GM23338 (cell line): ENCODE results near the gene ZFR. TPM values are rescaled to one million over a fixed set of nuclear protein-coding genes. Genes with fewer than 3 reads are reported as not detected.

ENCODE experiments used
- ATAC-seq: fragments of 200-7000 bp; cut with Tn5 transposase; 3 replicates; pipeline ENCODE4 v1.9.1; 2020
- DNase-seq: peaks from one replicate; pipeline ENCODE4 v3.0.0-alpha.2; 2015; ENCODE audit warnings: low spot score
- H2AFZ ChIP-seq: fragments of 200-600 bp; sonication (generic); 2 replicates; pipeline ENCODE4 v1.8.0; 2016; ENCODE audit warnings: antibody characterized with exemption, mild to moderate bottlenecking, moderate library complexity
- H3F3A ChIP-seq: fragments of 200-600 bp; sonication (generic); replicated peaks from 2 replicates; pipeline ENCODE4 v1.8.0; 2017; ENCODE audit warnings: antibody characterized with exemption, mixed run types, low read depth
- H3K27ac ChIP-seq: fragments of 200-600 bp; sonication (generic); 2 replicates; pipeline ENCODE4 v1.6.1; 2016; ENCODE audit warnings: low read depth
- H3K27me3 ChIP-seq: fragments of 200-600 bp; sonication (generic); 2 replicates; pipeline ENCODE4 v1.8.0; 2016; ENCODE audit warnings: mild to moderate bottlenecking, mixed run types, moderate library complexity; ENCODE audit not compliant: insufficient read depth
- H3K36me3 ChIP-seq: fragments of 200-600 bp; sonication (generic); 2 replicates; pipeline ENCODE4 v1.8.0; 2016; ENCODE audit warnings: mild to moderate bottlenecking; ENCODE audit not compliant: insufficient read depth
- H3K4me1 ChIP-seq: fragments of 200-600 bp; sonication (generic); 2 replicates; pipeline ENCODE4 v1.8.0; 2016; ENCODE audit warnings: mild to moderate bottlenecking, moderate library complexity; ENCODE audit not compliant: insufficient read depth
- H3K4me2 ChIP-seq: fragments of 200-600 bp; sonication (generic); 2 replicates; pipeline ENCODE4 v1.7.1; 2017; ENCODE audit warnings: mixed run types
- H3K4me3 ChIP-seq: fragments of 200-600 bp; sonication (generic); 2 replicates; pipeline ENCODE4 v1.6.1; 2016; ENCODE audit warnings: mixed run types
- H3K79me2 ChIP-seq: fragments of 200-600 bp; sonication (generic); replicated peaks from 2 replicates; pipeline ENCODE4 v1.8.0; 2017; ENCODE audit warnings: mild to moderate bottlenecking; ENCODE audit not compliant: insufficient read depth
- H3K9me2 ChIP-seq: fragments of 200-600 bp; sonication (generic); 2 replicates; pipeline ENCODE4 v1.8.0; 2017; ENCODE audit not compliant: insufficient read depth
- H4K20me1 ChIP-seq: fragments of 200-600 bp; sonication (generic); replicated peaks from 2 replicates; pipeline ENCODE4 v1.8.0; 2017; ENCODE audit warnings: mild to moderate bottlenecking; ENCODE audit not compliant: insufficient read depth
- H3K27ac Mint-ChIP-seq: 2 replicates; pipeline ENCODE4 v1.8.0; 2020; ENCODE audit warnings: inconsistent platforms, mild to moderate bottlenecking, moderate library complexity, mixed read lengths
- H3K27me3 Mint-ChIP-seq: 3 replicates; pipeline ENCODE4 v1.8.0; 2022; ENCODE audit warnings: low read depth, mild to moderate bottlenecking, moderate library complexity, mixed read lengths, inconsistent platforms; ENCODE audit not compliant: insufficient read depth, poor library complexity
- H3K36me3 Mint-ChIP-seq: 3 replicates; pipeline ENCODE4 v1.8.0; 2021; ENCODE audit warnings: low read depth, mild to moderate bottlenecking, inconsistent platforms, moderate library complexity, mixed read lengths
- H3K4me1 Mint-ChIP-seq: 3 replicates; pipeline ENCODE4 v1.8.0; 2020; ENCODE audit warnings: mild to moderate bottlenecking, inconsistent platforms, mixed read lengths
- H3K4me3 Mint-ChIP-seq: 3 replicates; pipeline ENCODE4 v1.8.0; 2021; ENCODE audit warnings: moderate library complexity, mild to moderate bottlenecking, inconsistent platforms, mixed read lengths
- H3K9me3 Mint-ChIP-seq: 3 replicates; pipeline ENCODE4 v1.8.0; 2020; ENCODE audit warnings: moderate library complexity, mild to moderate bottlenecking, inconsistent platforms, mixed read lengths
- CREB1 ChIP-seq: fragments of 250-450 bp; sonication (Bioruptor Pico); IDR thresholded peaks from 2 replicates; pipeline ENCODE4 v1.5.0; 2020; ENCODE audit warnings: low read depth, mild to moderate bottlenecking, moderate library complexity
- CTCF ChIP-seq, 2 experiments: fragments of 200-600 bp in 1 of 2; sonication (generic) in 1 of 2; conservative IDR thresholded peaks; 2 replicates each; pipeline versions ENCODE4 v1.5.1 to v1.6.1; 2016 to 2017; ENCODE audit warnings: antibody characterized with exemption in 2 of 2, low read depth in 2 of 2, mild to moderate bottlenecking in 2 of 2, moderate library complexity in 1 of 2
- EZH2phosphoT487 ChIP-seq: fragments of 200-600 bp; sonication (generic); IDR thresholded peaks from one replicate; pipeline ENCODE4 v1.8.1; 2018; ENCODE audit warnings: antibody characterized with exemption; ENCODE audit not compliant: unreplicated experiment
- JUNB ChIP-seq: IDR thresholded peaks from one replicate; pipeline ENCODE4 v1.6.1; 2016; ENCODE audit warnings: antibody characterized with exemption; ENCODE audit not compliant: unreplicated experiment
- NANOG ChIP-seq: IDR thresholded peaks from 2 replicates; pipeline ENCODE4 v1.6.1; 2016; ENCODE audit warnings: antibody characterized with exemption, borderline replicate concordance
- STAT1 ChIP-seq: IDR thresholded peaks from one replicate; pipeline ENCODE4 v1.6.1; 2016; ENCODE audit warnings: antibody characterized with exemption; ENCODE audit not compliant: unreplicated experiment
- ZNF114 ChIP-seq: fragments of 250-450 bp; sonication (Bioruptor Pico); IDR thresholded peaks from 2 replicates; pipeline ENCODE4 v1.5.0; 2020; ENCODE audit warnings: mild to moderate bottlenecking, moderate library complexity
- ZNF331 ChIP-seq: fragments of 250-450 bp; sonication (Bioruptor Pico); IDR thresholded peaks from 2 replicates; pipeline ENCODE4 v1.5.0; 2020; ENCODE audit warnings: low read depth, mild to moderate bottlenecking, moderate library complexity
- ZNF462 ChIP-seq: fragments of 250-450 bp; sonication (Bioruptor Pico); IDR thresholded peaks from 2 replicates; pipeline ENCODE4 v1.5.0; 2020; ENCODE audit warnings: mild to moderate bottlenecking, moderate library complexity
- polyA plus RNA-seq: library from polyadenylated mRNA; unstranded; fragments of >200 nt; fragmentation: Nextera tagmentation; extraction: Ambion mirVana; gene quantifications from 2 replicates; pipeline ENCODE4 v1.2.1, GENCODE V29; 2016
- total RNA-seq: library from RNA; depleted of rRNA; stranded (reverse); fragments of >200 nt; shearing (Covaris generic); gene quantifications from 2 replicates; pipeline ENCODE4 v1.2.3, GENCODE V29; 2014
- TF ChIP-seq, protein P1 (sequence below): IDR thresholded peaks from one replicate; pipeline ENCODE4 v1.6.1; 2018; ENCODE audit warnings: antibody characterized with exemption; ENCODE audit not compliant: unreplicated experiment

Gene ZFR
- total and polyA plus RNA-seq, 2 experiments from 2014 or later: 92.4 to 103 TPM

DNA sequence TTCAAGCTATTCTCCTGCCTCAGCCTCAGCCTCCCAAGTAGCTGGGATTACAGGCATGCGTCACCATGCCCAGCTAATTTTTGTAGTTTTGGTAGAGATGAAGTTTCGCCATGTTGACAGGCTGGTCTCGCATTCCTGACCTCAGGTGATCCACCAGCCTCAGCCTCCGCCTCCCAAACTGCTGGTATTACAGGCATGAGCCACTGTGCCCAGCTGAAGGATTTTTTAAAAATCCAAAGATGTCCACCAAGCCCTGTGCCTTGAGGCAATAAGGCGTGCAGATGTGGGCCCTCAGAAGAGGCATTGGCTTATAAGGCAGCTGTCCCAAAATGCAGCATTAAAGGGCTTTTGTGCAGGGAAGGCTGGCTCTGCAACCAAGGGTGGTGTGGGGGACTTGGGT is 10.3 kb upstream of the ZFR start:
- no peaks in the 10 kb centered on the region for H3F3A ChIP-seq
- Mint-ChIP-seq H3K27me3 (peaks cover 6% of the 10 kb centered on the region), H3K36me3 (no peaks in the 10 kb centered on the region), H3K9me3 (peaks cover 7% of the 10 kb centered on the region; the same call in 2 of the 3 replicates), H3K27ac (no peak overlapping the region), H3K4me3 (no peak overlapping the region), H3K4me1 (no peaks in the 10 kb centered on the region)
- H3K9me2 ChIP-seq: no peaks in the 10 kb centered on the region
- no peak for ATAC-seq
- H3K79me2 ChIP-seq: no peaks in the 10 kb centered on the region
- H3K27me3 ChIP-seq: no peaks in the 10 kb centered on the region
- no peaks in the 10 kb centered on the region for H3K36me3 ChIP-seq
- no peak overlapping the region for H2AFZ ChIP-seq
- no peak overlapping the region for H3K27ac ChIP-seq
- TF ChIP-seq CREB1: no peak
- no peak for DNase-seq
- H3K4me1 ChIP-seq: no peaks in the 10 kb centered on the region
- no peaks in the 10 kb centered on the region for H4K20me1 ChIP-seq
- no peak overlapping the region for H3K4me3 ChIP-seq
- H3K4me2 ChIP-seq: no peak overlapping the region

- peaks cover 3% of the 10 kb centered on the region; the same call in 2 of the 3 replicates for H3K9me3 Mint-ChIP-seq
- Histone ChIP-seq H3K27ac (no peak overlapping the region), H2AFZ (no peak overlapping the region), H3K4me3 (no peak overlapping the region), H4K20me1 (no peaks in the 10 kb centered on the region), H3K27me3 (no peaks in the 10 kb centered on the region), H3K36me3 (no peaks in the 10 kb centered on the region), H3K9me2 (no peaks in the 10 kb centered on the region), H3K79me2 (no peaks in the 10 kb centered on the region), H3K4me1 (no peaks in the 10 kb centered on the region), H3F3A (no peaks in the 10 kb centered on the region), H3K4me2 (no peak overlapping the region)
- ATAC-seq (no peak), DNase-seq (no peak)
- H3K4me3 Mint-ChIP-seq: no peak overlapping the region
- H3K27me3 Mint-ChIP-seq: peaks cover 6% of the 10 kb centered on the region
- H3K27ac Mint-ChIP-seq: no peak overlapping the region
- no peaks in the 10 kb centered on the region for H3K36me3 Mint-ChIP-seq
- H3K4me1 Mint-ChIP-seq: no peaks in the 10 kb centered on the region
- TF ChIP-seq ZNF114 (no peak), EZH2phosphoT487 (no peak), ZNF462 (no peak), CREB1 (no peak), JUNB (no peak), STAT1 (no peak), NANOG (no peak), CTCF (conservative IDR thresholded peaks at IDR 0.05; ENCODE audit: low read depth in 2 of 2) (no peak), ZNF331 (CRISPR knock-in tag) (no peak)
- TF ChIP-seq, protein P1, sequence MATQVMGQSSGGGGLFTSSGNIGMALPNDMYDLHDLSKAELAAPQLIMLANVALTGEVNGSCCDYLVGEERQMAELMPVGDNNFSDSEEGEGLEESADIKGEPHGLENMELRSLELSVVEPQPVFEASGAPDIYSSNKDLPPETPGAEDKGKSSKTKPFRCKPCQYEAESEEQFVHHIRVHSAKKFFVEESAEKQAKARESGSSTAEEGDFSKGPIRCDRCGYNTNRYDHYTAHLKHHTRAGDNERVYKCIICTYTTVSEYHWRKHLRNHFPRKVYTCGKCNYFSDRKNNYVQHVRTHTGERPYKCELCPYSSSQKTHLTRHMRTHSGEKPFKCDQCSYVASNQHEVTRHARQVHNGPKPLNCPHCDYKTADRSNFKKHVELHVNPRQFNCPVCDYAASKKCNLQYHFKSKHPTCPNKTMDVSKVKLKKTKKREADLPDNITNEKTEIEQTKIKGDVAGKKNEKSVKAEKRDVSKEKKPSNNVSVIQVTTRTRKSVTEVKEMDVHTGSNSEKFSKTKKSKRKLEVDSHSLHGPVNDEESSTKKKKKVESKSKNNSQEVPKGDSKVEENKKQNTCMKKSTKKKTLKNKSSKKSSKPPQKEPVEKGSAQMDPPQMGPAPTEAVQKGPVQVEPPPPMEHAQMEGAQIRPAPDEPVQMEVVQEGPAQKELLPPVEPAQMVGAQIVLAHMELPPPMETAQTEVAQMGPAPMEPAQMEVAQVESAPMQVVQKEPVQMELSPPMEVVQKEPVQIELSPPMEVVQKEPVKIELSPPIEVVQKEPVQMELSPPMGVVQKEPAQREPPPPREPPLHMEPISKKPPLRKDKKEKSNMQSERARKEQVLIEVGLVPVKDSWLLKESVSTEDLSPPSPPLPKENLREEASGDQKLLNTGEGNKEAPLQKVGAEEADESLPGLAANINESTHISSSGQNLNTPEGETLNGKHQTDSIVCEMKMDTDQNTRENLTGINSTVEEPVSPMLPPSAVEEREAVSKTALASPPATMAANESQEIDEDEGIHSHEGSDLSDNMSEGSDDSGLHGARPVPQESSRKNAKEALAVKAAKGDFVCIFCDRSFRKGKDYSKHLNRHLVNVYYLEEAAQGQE: no peak
Observed at GRCh38 chr5:32453916-32454315, 9.4 kb upstream of the ZFR start.
